RWPE2 (cell line): ENCODE results near the gene DAPK2.
A peak's percentile ranks its signal among the peaks of the same experiment; 100 is the strongest.

Experiments
- ATAC-seq: fragments of 200-7000 bp; cut with Tn5 transposase; 3 replicates; pipeline ENCODE4 v1.9.1; 2021; ENCODE audit warnings: low read depth
- DNase-seq: peaks from one replicate; pipeline ENCODE4 v3.0.0-alpha.2; 2020; ENCODE audit warnings: low spot score
- H3K27ac ChIP-seq: fragments of 450-650 bp; 2 replicates; pipeline ENCODE4 v1.5.1; 2017; ENCODE audit warnings: mild to moderate bottlenecking; ENCODE audit not compliant: poor library complexity, severe bottlenecking
- H3K27me3 ChIP-seq: fragments of 250-450 bp; sonication (Bioruptor Pico); 2 replicates; pipeline ENCODE4 v1.5.1; 2021; ENCODE audit warnings: mild to moderate bottlenecking, moderate library complexity; ENCODE audit not compliant: insufficient read depth, poor library complexity, severe bottlenecking
- H3K36me3 ChIP-seq: fragments of 250-450 bp; sonication (Bioruptor Pico); 2 replicates; pipeline ENCODE4 v1.5.1; 2020; ENCODE audit warnings: low read depth, mild to moderate bottlenecking, moderate library complexity
- H3K4me1 ChIP-seq: fragments of 250-450 bp; sonication (Bioruptor Pico); 2 replicates; pipeline ENCODE4 v1.5.1; 2021; ENCODE audit warnings: mild to moderate bottlenecking, moderate library complexity; ENCODE audit not compliant: insufficient read depth, poor library complexity, severe bottlenecking
- H3K4me3 ChIP-seq: fragments of 250-450 bp; sonication (Bioruptor Pico); 2 replicates; pipeline ENCODE4 v1.5.1; 2021; ENCODE audit warnings: mild to moderate bottlenecking, moderate library complexity; ENCODE audit not compliant: severe bottlenecking
- H3K9me3 ChIP-seq: fragments of 250-450 bp; sonication (Bioruptor Pico); 2 replicates; pipeline ENCODE4 v1.5.1; 2021; ENCODE audit warnings: mild to moderate bottlenecking, moderate library complexity; ENCODE audit not compliant: severe bottlenecking
- TF ChIP-seq, protein P1 (sequence below): fragments of 450-650 bp; IDR thresholded peaks from one replicate; pipeline ENCODE4 v1.5.1; 2017; ENCODE audit warnings: mild to moderate bottlenecking, moderate library complexity; ENCODE audit not compliant: poor library complexity, severe bottlenecking

DAPK2 gene

GRCh38 chr15:63990454-63990853 lies 55.8 kb downstream of the DAPK2 start:
- Histone ChIP-seq H3K4me3 (no peak overlapping the region), H3K9me3 (no peaks in the 10 kb centered on the region), H3K4me1 (no peaks in the 10 kb centered on the region), H3K36me3 (no peaks in the 10 kb centered on the region), H3K27me3 (no peaks in the 10 kb centered on the region), H3K27ac (no peak overlapping the region)
- DNase-seq (peak; percentile 58), ATAC-seq (no peak)
- TF ChIP-seq, protein P1, sequence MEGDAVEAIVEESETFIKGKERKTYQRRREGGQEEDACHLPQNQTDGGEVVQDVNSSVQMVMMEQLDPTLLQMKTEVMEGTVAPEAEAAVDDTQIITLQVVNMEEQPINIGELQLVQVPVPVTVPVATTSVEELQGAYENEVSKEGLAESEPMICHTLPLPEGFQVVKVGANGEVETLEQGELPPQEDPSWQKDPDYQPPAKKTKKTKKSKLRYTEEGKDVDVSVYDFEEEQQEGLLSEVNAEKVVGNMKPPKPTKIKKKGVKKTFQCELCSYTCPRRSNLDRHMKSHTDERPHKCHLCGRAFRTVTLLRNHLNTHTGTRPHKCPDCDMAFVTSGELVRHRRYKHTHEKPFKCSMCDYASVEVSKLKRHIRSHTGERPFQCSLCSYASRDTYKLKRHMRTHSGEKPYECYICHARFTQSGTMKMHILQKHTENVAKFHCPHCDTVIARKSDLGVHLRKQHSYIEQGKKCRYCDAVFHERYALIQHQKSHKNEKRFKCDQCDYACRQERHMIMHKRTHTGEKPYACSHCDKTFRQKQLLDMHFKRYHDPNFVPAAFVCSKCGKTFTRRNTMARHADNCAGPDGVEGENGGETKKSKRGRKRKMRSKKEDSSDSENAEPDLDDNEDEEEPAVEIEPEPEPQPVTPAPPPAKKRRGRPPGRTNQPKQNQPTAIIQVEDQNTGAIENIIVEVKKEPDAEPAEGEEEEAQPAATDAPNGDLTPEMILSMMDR = no peak

DNA sequence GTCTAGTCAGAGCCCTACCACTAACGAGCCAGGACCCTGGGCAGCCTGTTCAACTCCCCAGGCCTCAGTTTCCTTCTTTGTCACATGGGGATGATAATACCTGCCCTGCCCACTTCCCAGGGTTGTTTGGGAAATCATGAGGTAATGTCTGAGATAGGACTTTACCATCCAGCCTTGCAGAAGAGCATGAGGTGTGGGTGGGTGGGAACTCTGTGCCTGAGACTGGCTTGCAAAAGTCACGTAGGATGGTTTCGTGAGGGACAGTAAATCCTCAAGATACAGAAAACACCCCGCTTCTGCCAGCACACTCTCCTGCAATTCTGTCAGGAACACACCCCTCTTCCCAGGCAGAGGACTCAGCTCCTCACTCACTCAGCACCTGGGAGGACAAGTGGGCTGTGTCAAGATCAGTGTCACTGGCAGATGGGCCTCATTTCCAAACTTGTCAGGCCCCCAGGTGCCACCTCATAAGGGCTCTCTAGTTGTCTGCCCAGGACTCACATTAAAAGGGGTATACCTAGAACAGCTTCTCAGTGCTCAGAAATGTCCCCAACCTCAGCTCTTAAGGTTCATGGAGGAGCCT lies 58.4 kb downstream of the DAPK2 start:
- H3K27ac ChIP-seq = no peak overlapping the region
- no peak overlapping the region for H3K4me3 ChIP-seq
- no peaks in the 10 kb centered on the region for H3K27me3 ChIP-seq
- H3K36me3 ChIP-seq = no peaks in the 10 kb centered on the region
- H3K9me3 ChIP-seq = no peaks in the 10 kb centered on the region
- ATAC-seq = no peak
- DNase-seq = peak; percentile 29
- no peaks in the 10 kb centered on the region for H3K4me1 ChIP-seq
- TF ChIP-seq, protein P1 = no peak

DNA sequence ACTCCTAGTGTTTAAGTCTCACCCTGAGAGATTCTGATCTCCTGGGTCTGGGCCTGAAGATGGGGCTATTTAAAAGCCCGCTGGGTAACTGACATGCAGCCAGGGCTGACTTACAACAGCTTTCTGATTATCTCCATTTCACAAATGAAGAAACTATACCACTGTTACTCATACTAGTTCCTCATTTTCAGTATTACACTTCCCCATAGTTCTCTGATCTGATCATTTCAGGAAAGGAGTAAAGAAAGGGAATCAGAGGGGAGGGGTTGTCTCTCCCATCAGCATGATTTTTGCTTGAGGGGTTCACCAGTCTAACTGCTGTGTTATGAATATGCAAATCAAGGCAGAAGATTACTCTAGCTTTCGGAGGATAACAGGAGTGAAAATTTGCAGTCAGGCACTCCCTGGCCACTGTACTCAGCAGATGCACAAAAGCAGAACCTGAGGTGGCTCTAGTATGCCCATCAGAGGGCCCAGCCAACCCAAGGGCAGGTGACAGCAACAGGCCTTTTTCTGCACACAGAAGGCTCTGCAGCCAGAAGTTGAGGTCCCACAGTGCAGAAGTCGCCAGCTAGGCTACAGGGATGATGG lies 59.4 kb downstream of the DAPK2 start:
- Histone ChIP-seq H3K4me1 (peaks cover 6% of the 10 kb centered on the region), H3K36me3 (no peaks in the 10 kb centered on the region), H3K27ac (no peak overlapping the region), H3K9me3 (no peaks in the 10 kb centered on the region), H3K4me3 (no peak overlapping the region), H3K27me3 (no peaks in the 10 kb centered on the region)
- DNase-seq (peak; percentile 54), ATAC-seq (no peak)
- TF ChIP-seq, protein P1 = no peak

- Histone ChIP-seq H3K27me3 (no peaks in the 10 kb centered on the region), H3K9me3 (no peaks in the 10 kb centered on the region), H3K4me1 (peaks cover 10% of the 10 kb centered on the region), H3K4me3 (no peak overlapping the region), H3K36me3 (no peaks in the 10 kb centered on the region), H3K27ac (no peak overlapping the region)
- TF ChIP-seq, protein P1 = no peak
- DNase-seq = no peak
- ATAC-seq = no peak
Observed at GRCh38 chr15:63986185-63986680, 60.1 kb downstream of the DAPK2 start.
